HG03175 (cell line): Measurements from ENCODE around the gene TMEM11.

Experiments
- ATAC-seq: cut with Tn5 transposase; IDR thresholded peaks from one replicate; pipeline ENCODE4 v1.9.1; 2021; ENCODE audit warnings: mild to moderate bottlenecking, moderate library complexity; ENCODE audit not compliant: unreplicated experiment

TMEM11 gene

GRCh38 chr17:21163101-21163500 is 50.9 kb downstream of the TMEM11 start:
- ATAC-seq: no peak

GRCh38 chr17:21162394-21162775 is 51.6 kb downstream of the TMEM11 start:
- ATAC-seq: no peak

- ATAC-seq: no peak
These were observed 52.2 kb downstream of the TMEM11 start for GRCh38 chr17:21161498-21162393.

- ATAC-seq: no peak
These were observed 53.6 kb downstream of the TMEM11 start for GRCh38 chr17:21160401-21160800.

- no peak for ATAC-seq
These were observed 56.2 kb downstream of the TMEM11 start for GRCh38 chr17:21157586-21158370.

- ATAC-seq: no peak
These were observed 61.2 kb downstream of the TMEM11 start for GRCh38 chr17:21152731-21153130.

GRCh38 chr17:21149621-21150020 is 64.3 kb downstream of the TMEM11 start:
- no peak for ATAC-seq
